ENCODE data around the gene INTS7. TPM values are rescaled to one million over a fixed set of nuclear protein-coding genes. Genes with fewer than 3 reads are reported as not detected.

Gene INTS7
- total RNA-seq, 5 donors from 2014 or later (not counting 1 experiment from before 2014, with no cell fraction given) = 8.5 to 12.2 (median 8.8) TPM

DNA sequence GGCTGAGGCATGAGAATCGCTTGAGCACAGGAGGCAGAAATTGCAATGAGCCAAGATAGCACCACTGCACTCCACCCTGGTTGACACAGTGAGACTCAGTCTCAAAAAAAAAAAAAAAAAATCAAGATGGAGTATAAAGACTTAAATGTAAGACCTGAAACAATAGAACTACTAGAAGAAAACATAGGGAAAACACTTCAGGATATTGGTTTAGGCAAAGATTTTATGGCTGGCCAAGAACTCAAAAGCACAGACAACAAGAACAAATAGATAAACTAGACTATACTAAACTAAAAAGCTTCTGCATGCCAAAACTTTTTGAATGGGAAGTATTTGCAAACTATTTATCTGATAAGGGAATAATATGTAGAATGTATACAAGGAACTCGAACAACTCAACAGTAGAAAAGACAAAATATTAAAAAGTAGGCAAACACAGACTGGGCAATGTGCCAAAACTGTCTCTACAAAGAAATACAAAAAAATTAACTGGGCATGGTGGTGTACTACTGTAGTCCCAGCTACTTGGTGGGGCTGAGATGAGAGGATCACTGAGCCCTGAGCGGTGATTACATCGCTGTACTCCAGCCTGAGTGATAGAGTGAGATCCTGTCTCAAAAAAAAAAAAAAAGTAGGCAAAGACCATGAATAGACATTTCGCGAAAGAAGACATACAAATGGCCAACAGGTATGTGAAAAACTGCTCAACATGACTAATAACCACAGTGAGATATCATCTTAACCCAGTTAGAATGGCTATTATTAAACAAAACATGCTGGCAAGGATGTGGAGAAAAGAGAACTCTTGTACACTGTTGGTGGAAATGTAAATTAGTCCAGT lies 25.5 kb upstream of the INTS7 start:
- H3K36me3 Mint-ChIP-seq = peaks cover 14% of the 10 kb centered on the region
- CTCF ChIA-PET = interaction anchor here in 1 of 2 donors (0.7 to 2.0 kb wide), 7 partner anchors 10 to 395 kb away, joined by 3 to 6 read pairs (median 4); partner anchors contain the start of genes DTL and INTS7

DNA sequence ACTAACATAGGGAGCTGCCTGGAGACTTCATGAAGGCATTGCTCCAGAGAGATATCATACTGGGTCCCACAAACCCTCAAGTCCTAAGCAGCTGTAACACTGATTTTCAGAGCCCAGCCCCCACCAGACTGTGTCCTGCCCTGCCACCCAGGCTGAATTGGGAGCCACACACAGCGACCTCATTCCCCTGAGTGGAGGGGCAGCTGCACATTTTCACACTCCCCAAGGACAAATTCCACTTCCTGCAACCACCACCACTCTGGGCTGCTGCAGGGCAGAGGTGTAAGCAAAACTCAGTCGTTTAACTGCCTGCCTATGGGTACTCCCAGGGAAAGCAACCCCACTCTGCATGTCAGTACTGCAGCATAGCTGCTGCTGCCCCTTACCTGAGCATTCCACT lies 20.0 kb upstream of the INTS7 start:
- ChIA-PET CTCF (interaction anchor here (1.0 to 1.2 kb wide), 2 partner anchors 21 to 401 kb away, joined by 3 to 4 read pairs; no protein-coding TSS in a partner anchor), POLR2A (no interaction called here)
- Mint-ChIP-seq H3K4me1 (peaks cover 0 to 4% (median 0%) of the 10 kb centered on the region in 3 donors), H3K27me3 (no peaks in the 10 kb centered on the region), H3K4me3 (no peak overlapping the region), H3K27ac (no peak overlapping the region), H3K36me3 (peaks cover 14% of the 10 kb centered on the region), H3K9me3 (peaks cover 16 to 23% (median 18%) of the 10 kb centered on the region in 3 donors)
- Histone ChIP-seq H3K4me3 (ENCODE audit: control insufficient read depth in 1 of 2, extremely low read depth in 1 of 2, low read length in 1 of 2) (no peak overlapping the region), H3K27ac (ENCODE audit: low read length) (no peak overlapping the region), H3K9me3 (no peaks in the 10 kb centered on the region), H3K4me1 (ENCODE audit: control insufficient read depth in 1 of 2, extremely low read depth in 1 of 2, insufficient read depth in 2 of 2, low read length in 2 of 2) (no peaks in the 10 kb centered on the region), H3K36me3 (ENCODE audit: control insufficient read depth in 2 of 2, extremely low read depth in 1 of 2, insufficient read depth in 1 of 2, low read length in 1 of 2) (no peaks in the 10 kb centered on the region), H3K27me3 (replicated peaks in 1 of 2; ENCODE audit: control insufficient read depth in 2 of 2, extremely low read depth in 1 of 2, insufficient read depth in 2 of 2, low read length in 1 of 2) (peaks cover 0 to 5% of the 10 kb centered on the region in 2 experiments)
- ATAC-seq (replicated peaks in 1 of 4) (no peak), DNase-seq (no peak)
- WGBS (ENCODE audit: insufficient coverage) = 67% methylated on average over 1 of the region's 2 CpGs

More for the DNA sequence above, 25.5 kb upstream of the INTS7 start:
- Histone ChIP-seq H3K4me1 (ENCODE audit: control insufficient read depth in 1 of 2, extremely low read depth in 1 of 2, insufficient read depth in 2 of 2, low read length in 2 of 2) (no peaks in the 10 kb centered on the region), H3K9me3 (no peaks in the 10 kb centered on the region), H3K27ac (ENCODE audit: low read length) (no peak overlapping the region), H3K4me3 (ENCODE audit: control insufficient read depth in 1 of 2, extremely low read depth in 1 of 2, low read length in 1 of 2) (no peak overlapping the region), H3K36me3 (ENCODE audit: control insufficient read depth in 2 of 2, extremely low read depth in 1 of 2, insufficient read depth in 1 of 2, low read length in 1 of 2) (no peaks in the 10 kb centered on the region), H3K27me3 (replicated peaks in 1 of 2; ENCODE audit: control insufficient read depth in 2 of 2, extremely low read depth in 1 of 2, insufficient read depth in 2 of 2, low read length in 1 of 2) (peaks cover 0 to 2% of the 10 kb centered on the region in 2 experiments)
- Mint-ChIP-seq H3K27ac (no peak overlapping the region), H3K4me3 (no peak overlapping the region), H3K9me3 (peaks cover 16 to 23% (median 18%) of the 10 kb centered on the region in 3 donors), H3K27me3 (no peaks in the 10 kb centered on the region), H3K4me1 (no peaks in the 10 kb centered on the region)
- DNase-seq = no peak
- no peak for ATAC-seq (replicated peaks in 1 of 4)
- no CpG with 5 or more reads among the region's 6 CpGs for WGBS (ENCODE audit: insufficient coverage)
- POLR2A ChIA-PET = no interaction called here

DNA sequence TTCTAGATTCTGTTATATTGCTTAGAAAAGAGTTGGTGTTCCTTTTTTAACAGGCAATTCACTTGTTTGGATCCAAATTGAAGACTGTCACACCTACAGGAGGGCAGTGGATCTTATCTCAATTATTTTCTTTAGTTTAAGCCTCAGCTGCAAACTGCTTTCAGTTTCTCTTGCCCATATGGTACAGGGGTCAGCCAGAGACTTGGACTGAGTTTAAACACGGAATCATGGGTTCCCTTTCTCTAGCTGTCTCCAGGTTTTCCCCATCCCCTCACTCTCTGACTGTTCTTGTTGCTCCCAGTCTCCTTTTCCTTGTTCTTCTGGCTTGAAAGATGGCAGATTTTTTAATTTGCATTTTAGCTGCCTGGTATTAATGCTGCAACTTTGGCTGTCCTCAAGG lies 18.6 kb upstream of the INTS7 start:
- Mint-ChIP-seq H3K4me1 (peaks cover 0 to 4% (median 0%) of the 10 kb centered on the region in 3 donors), H3K27me3 (no peaks in the 10 kb centered on the region), H3K4me3 (no peak overlapping the region), H3K36me3 (peaks cover 14% of the 10 kb centered on the region), H3K9me3 (peaks cover 16 to 23% (median 18%) of the 10 kb centered on the region in 3 donors), H3K27ac (no peak overlapping the region)
- H3K4me1 ChIP-seq (ENCODE audit: control insufficient read depth in 1 of 2, extremely low read depth in 1 of 2, insufficient read depth in 2 of 2, low read length in 2 of 2) = no peaks in the 10 kb centered on the region
- CTCF ChIA-PET = no interaction called here
- no peaks in the 10 kb centered on the region for H3K36me3 ChIP-seq (ENCODE audit: control insufficient read depth in 2 of 2, extremely low read depth in 1 of 2, insufficient read depth in 1 of 2, low read length in 1 of 2)
- peaks cover 0 to 5% of the 10 kb centered on the region in 2 experiments for H3K27me3 ChIP-seq (replicated peaks in 1 of 2; ENCODE audit: control insufficient read depth in 2 of 2, extremely low read depth in 1 of 2, insufficient read depth in 2 of 2, low read length in 1 of 2)
- H3K27ac ChIP-seq (ENCODE audit: low read length) = no peak overlapping the region
- no peak overlapping the region for H3K4me3 ChIP-seq (ENCODE audit: control insufficient read depth in 1 of 2, extremely low read depth in 1 of 2, low read length in 1 of 2)
- WGBS (ENCODE audit: insufficient coverage) = 100% methylated on average over 1 of the region's 1 CpG
- POLR2A ChIA-PET = interaction anchor here in 1 of 2 donors (0.6 kb wide), 1 partner anchor 605 kb away, joined by 5 read pairs; no protein-coding TSS in a partner anchor
- ATAC-seq (replicated peaks in 1 of 4) = no peak
- H3K9me3 ChIP-seq = no peaks in the 10 kb centered on the region
- DNase-seq = no peak

DNA sequence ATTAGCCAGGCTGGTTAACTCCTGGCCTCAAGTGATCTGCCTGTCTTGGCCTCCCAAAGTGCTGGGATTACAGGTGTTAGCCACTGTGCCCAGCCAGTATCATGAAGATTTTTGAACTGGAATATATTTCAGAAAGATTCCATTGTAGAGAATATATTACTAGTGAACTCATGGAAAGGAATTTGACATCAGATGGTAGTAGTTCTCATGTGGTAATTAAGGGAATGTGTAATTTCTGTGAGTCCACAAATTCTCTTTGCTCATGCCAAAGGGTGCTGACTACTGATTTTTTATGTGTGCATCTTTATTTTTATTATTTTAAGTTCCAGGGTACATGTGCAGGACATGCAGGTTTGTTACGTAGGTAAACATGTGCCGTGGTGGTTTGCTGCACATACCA lies 10.6 kb upstream of the INTS7 start:
- H3K27me3 Mint-ChIP-seq = peaks cover 0 to 1% of the 10 kb centered on the region in 2 donors
- Histone ChIP-seq H3K36me3 (ENCODE audit: control insufficient read depth in 2 of 2, extremely low read depth in 1 of 2, insufficient read depth in 1 of 2, low read length in 1 of 2) (no peaks in the 10 kb centered on the region), H3K4me1 (ENCODE audit: control insufficient read depth in 1 of 2, extremely low read depth in 1 of 2, insufficient read depth in 2 of 2, low read length in 2 of 2) (no peaks in the 10 kb centered on the region), H3K4me3 (ENCODE audit: control insufficient read depth in 1 of 2, extremely low read depth in 1 of 2, low read length in 1 of 2) (no peak overlapping the region), H3K27me3 (replicated peaks in 1 of 2; ENCODE audit: control insufficient read depth in 2 of 2, extremely low read depth in 1 of 2, insufficient read depth in 2 of 2, low read length in 1 of 2) (no peaks in the 10 kb centered on the region), H3K27ac (ENCODE audit: low read length) (no peak overlapping the region), H3K9me3 (no peaks in the 10 kb centered on the region)
- 100% methylated on average over 2 of the region's 2 CpGs for WGBS (ENCODE audit: insufficient coverage)
- peaks cover under 1 to 5% (median 2%) of the 10 kb centered on the region in 3 donors for H3K4me1 Mint-ChIP-seq
- ATAC-seq (replicated peaks in 1 of 4) (no peak), DNase-seq (no peak)
- CTCF ChIA-PET = interaction anchor here in 1 of 2 donors (3.0 kb wide), 1 partner anchor 11 kb away, joined by 12 read pairs; the partner anchor contains the start of genes DTL and INTS7
- no peaks in the 10 kb centered on the region for H3K9me3 Mint-ChIP-seq
- no peak overlapping the region for H3K27ac Mint-ChIP-seq
- no peak overlapping the region for H3K4me3 Mint-ChIP-seq
- POLR2A ChIA-PET = interaction anchor here in 1 of 2 donors (0.6 kb wide), 1 partner anchor 284 kb away, joined by 3 read pairs; no protein-coding TSS in a partner anchor
- H3K36me3 Mint-ChIP-seq = no peaks in the 10 kb centered on the region

DNA sequence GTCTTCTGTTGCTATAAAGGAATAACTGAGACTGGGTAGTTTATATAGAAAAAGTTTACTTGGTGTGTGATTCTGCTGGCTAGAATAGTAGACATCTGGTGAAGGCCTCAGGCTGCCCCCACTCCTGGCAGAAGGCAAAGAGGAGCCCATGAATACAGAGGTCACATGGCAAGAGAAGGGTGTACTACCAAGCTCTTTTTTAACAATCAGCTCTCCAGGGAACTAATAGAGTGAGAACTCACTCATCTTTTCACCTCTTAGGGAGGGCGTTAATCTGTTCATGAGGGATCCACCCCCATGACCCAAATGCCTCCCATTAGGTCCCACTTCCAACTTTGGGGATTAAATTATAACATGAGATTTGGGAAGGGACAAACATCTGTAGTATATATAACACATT lies 9.5 kb upstream of the INTS7 start:
- no peak overlapping the region for H3K27ac Mint-ChIP-seq
- H3K27me3 Mint-ChIP-seq = peaks cover 0 to 3% of the 10 kb centered on the region in 2 donors
- Histone ChIP-seq H3K27me3 (replicated peaks in 1 of 2; ENCODE audit: control insufficient read depth in 2 of 2, extremely low read depth in 1 of 2, insufficient read depth in 2 of 2, low read length in 1 of 2) (no peaks in the 10 kb centered on the region), H3K9me3 (no peaks in the 10 kb centered on the region), H3K4me1 (ENCODE audit: control insufficient read depth in 1 of 2, extremely low read depth in 1 of 2, insufficient read depth in 2 of 2, low read length in 2 of 2) (no peaks in the 10 kb centered on the region), H3K4me3 (ENCODE audit: control insufficient read depth in 1 of 2, extremely low read depth in 1 of 2, low read length in 1 of 2) (no peak overlapping the region), H3K36me3 (ENCODE audit: control insufficient read depth in 2 of 2, extremely low read depth in 1 of 2, insufficient read depth in 1 of 2, low read length in 1 of 2) (no peaks in the 10 kb centered on the region), H3K27ac (ENCODE audit: low read length) (no peak overlapping the region)
- no peak overlapping the region for H3K4me3 Mint-ChIP-seq
- peaks cover 7 to 11% (median 9%) of the 10 kb centered on the region in 3 donors for H3K4me1 Mint-ChIP-seq
- no peaks in the 10 kb centered on the region for H3K9me3 Mint-ChIP-seq
- WGBS (ENCODE audit: insufficient coverage) = no CpG with 5 or more reads among the region's 1 CpG
- H3K36me3 Mint-ChIP-seq = no peaks in the 10 kb centered on the region
- ATAC-seq (replicated peaks in 1 of 4) = no peak
- DNase-seq = no peak
- ChIA-PET POLR2A (no interaction called here), CTCF (interaction anchor here in 1 of 2 donors (1.2 to 3.0 kb wide), 2 partner anchors 10 to 15 kb away, joined by 3 to 12 read pairs; partner anchors contain the start of genes DTL and INTS7)

DNA sequence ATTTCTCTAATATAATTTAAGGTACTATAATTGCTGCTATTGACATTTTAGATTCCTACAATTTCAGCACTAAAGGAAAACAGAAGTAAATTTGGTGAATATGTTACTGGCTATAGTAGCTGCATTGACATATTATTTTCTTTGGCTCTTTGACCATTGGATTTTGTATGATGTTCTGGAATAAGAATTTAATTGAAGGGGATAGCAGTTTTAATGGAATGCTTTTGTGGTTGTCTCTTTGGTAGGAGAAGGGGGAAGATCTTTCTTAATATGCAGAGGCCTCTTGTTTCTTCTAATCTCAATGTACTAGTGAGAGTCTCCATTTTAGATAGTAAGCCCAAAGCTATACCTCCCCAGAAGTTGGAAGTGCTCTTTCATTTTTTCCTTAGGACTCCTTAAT lies 7.1 kb upstream of the INTS7 start:
- Mint-ChIP-seq H3K9me3 (no peaks in the 10 kb centered on the region), H3K4me3 (no peak overlapping the region), H3K27ac (no peak overlapping the region), H3K4me1 (peaks cover 7 to 19% (median 9%) of the 10 kb centered on the region in 3 donors), H3K27me3 (peaks cover 0 to 9% of the 10 kb centered on the region in 2 donors), H3K36me3 (no peaks in the 10 kb centered on the region)
- DNase-seq = no peak
- Histone ChIP-seq H3K4me1 (ENCODE audit: control insufficient read depth in 1 of 2, extremely low read depth in 1 of 2, insufficient read depth in 2 of 2, low read length in 2 of 2) (peaks cover 0 to 2% of the 10 kb centered on the region in 2 experiments), H3K4me3 (ENCODE audit: control insufficient read depth in 1 of 2, extremely low read depth in 1 of 2, low read length in 1 of 2) (no peak overlapping the region), H3K36me3 (ENCODE audit: control insufficient read depth in 2 of 2, extremely low read depth in 1 of 2, insufficient read depth in 1 of 2, low read length in 1 of 2) (no peaks in the 10 kb centered on the region), H3K9me3 (no peaks in the 10 kb centered on the region), H3K27me3 (replicated peaks in 1 of 2; ENCODE audit: control insufficient read depth in 2 of 2, extremely low read depth in 1 of 2, insufficient read depth in 2 of 2, low read length in 1 of 2) (no peaks in the 10 kb centered on the region), H3K27ac (ENCODE audit: low read length) (no peak overlapping the region)
- ChIA-PET CTCF (interaction anchor here in 1 of 2 donors (0.6 kb wide), 1 partner anchor 30 kb away, joined by 9 read pairs; no protein-coding TSS in a partner anchor), POLR2A (no interaction called here)
- ATAC-seq (replicated peaks in 1 of 4) = no peak
